ENCODE results near the gene ALOX12B. TPM values are rescaled to one million over a fixed set of nuclear protein-coding genes. Genes with fewer than 3 reads are reported as not detected.

The ALOX12B gene
- total and polyA plus RNA-seq, 2 donors (not counting 3 experiments of a cell fraction or from before 2014, with no cell fraction given), result not detected

DNA sequence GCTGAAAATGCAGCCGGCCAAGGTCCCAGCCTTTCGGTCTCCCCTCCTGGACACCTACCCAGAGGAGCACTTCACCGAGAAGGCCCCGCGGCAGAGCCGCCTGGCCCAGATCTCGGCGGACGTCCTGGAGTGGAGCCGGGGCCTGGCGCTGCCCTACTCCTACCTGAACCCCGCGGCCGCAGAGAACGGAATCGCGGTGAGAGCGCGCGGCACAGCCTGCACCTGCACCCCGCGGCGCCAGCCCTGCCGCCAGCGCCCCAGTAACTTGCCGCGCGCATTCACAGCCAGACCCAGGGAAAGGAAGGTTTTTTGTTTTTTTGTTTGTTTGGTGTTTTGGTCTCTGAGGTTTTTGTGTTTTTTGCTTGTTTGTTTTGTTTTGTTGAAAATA, 15.2 kb downstream of the ALOX12B start:
- intact Hi-C loops (cut with micrococcal nuclease), result no loop called here
- BruUV-seq (replicated peaks), result no TSS peak
- POLR2A ChIA-PET, result no interaction called here

More for the DNA sequence above, 15.2 kb downstream of the ALOX12B start:
- Histone ChIP-seq H3K4me2 (ENCODE audit: insufficient read depth, low read length) (no peak overlapping the region), H4K20me1 (replicated peaks; ENCODE audit: control insufficient read depth, extremely low read depth, insufficient read depth, low read length) (no peaks in the 10 kb centered on the region), H3K27ac (ENCODE audit: insufficient read depth, low read depth, low read length) (no peak overlapping the region), H3K36me3 (ENCODE audit: control insufficient read depth in 2 of 2, extremely low read depth in 1 of 2, insufficient read depth in 2 of 2, low read length in 2 of 2) (no peaks in the 10 kb centered on the region), H3K4me3 (replicated peaks in 1 of 3; ENCODE audit: insufficient read depth in 1 of 3, low read depth in 1 of 3, low read length in 3 of 3) (no peak overlapping the region), H2AFZ (ENCODE audit: low read depth, low read length) (no peak overlapping the region), H3K79me2 (ENCODE audit: control insufficient read depth, insufficient read depth, low read length) (no peaks in the 10 kb centered on the region), H3K27me3 (ENCODE audit: control insufficient read depth in 2 of 2, insufficient read depth in 2 of 2, low read length in 2 of 2) (peaks cover 35 to 38% of the 10 kb centered on the region in 2 experiments), H3K9me1 (replicated peaks; ENCODE audit: control insufficient read depth, extremely low read depth, insufficient read depth, low read length) (no peaks in the 10 kb centered on the region), H3K9me3 (replicated peaks; ENCODE audit: control insufficient read depth, insufficient read depth, low read length) (no peaks in the 10 kb centered on the region), H3K4me1 (ENCODE audit: control insufficient read depth, extremely low read depth, insufficient read depth, low read length) (no peaks in the 10 kb centered on the region), H3K9ac (replicated peaks; ENCODE audit: extremely low read depth, insufficient read depth, low read length) (no peak overlapping the region)
- dilution Hi-C loops (cut with MboI; ENCODE audit: extremely low pct_ligation_motif_present, low sequenced_read_pairs), result no loop called here
- TF ChIP-seq GATA2 (IDR thresholded peaks at IDR 0.05; ENCODE audit: insufficient read depth, insufficient read length, low read depth, low read length), result no peak
- TF ChIP-seq MYC (IDR thresholded peaks at IDR 0.05; ENCODE audit: low read depth, low read length), result no peak
- TF ChIP-seq POLR2A (IDR thresholded peaks at IDR 0.05; ENCODE audit: low read depth, low read length), result no peak
- TF ChIP-seq JUN (IDR thresholded peaks at IDR 0.05; ENCODE audit: borderline replicate concordance, insufficient read depth, insufficient read length, low read depth), result no peak
- no peak for TF ChIP-seq FOS (IDR thresholded peaks at IDR 0.05; ENCODE audit: borderline replicate concordance, insufficient read depth, low read length)
- TF ChIP-seq, protein P1, sequence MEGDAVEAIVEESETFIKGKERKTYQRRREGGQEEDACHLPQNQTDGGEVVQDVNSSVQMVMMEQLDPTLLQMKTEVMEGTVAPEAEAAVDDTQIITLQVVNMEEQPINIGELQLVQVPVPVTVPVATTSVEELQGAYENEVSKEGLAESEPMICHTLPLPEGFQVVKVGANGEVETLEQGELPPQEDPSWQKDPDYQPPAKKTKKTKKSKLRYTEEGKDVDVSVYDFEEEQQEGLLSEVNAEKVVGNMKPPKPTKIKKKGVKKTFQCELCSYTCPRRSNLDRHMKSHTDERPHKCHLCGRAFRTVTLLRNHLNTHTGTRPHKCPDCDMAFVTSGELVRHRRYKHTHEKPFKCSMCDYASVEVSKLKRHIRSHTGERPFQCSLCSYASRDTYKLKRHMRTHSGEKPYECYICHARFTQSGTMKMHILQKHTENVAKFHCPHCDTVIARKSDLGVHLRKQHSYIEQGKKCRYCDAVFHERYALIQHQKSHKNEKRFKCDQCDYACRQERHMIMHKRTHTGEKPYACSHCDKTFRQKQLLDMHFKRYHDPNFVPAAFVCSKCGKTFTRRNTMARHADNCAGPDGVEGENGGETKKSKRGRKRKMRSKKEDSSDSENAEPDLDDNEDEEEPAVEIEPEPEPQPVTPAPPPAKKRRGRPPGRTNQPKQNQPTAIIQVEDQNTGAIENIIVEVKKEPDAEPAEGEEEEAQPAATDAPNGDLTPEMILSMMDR (IDR thresholded peaks at IDR 0.05; ENCODE audit: extremely low read depth in 1 of 2, insufficient read depth in 1 of 2, low read depth in 1 of 2, low read length in 2 of 2), result no peak
- no peak for TF ChIP-seq POLR2AphosphoS5 (IDR thresholded peaks at IDR 0.05; ENCODE audit: insufficient read depth, low read depth, low read length)
- TF ChIP-seq, protein P2, sequence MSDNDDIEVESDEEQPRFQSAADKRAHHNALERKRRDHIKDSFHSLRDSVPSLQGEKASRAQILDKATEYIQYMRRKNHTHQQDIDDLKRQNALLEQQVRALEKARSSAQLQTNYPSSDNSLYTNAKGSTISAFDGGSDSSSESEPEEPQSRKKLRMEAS (IDR thresholded peaks at IDR 0.05; ENCODE audit: insufficient read depth, insufficient read length), result no peak
- TF ChIP-seq EZH2 (IDR thresholded peaks at IDR 0.05; ENCODE audit: borderline replicate concordance, low read depth, low read length, severe bottlenecking), result no peak
- FAIRE-seq (no peak), DNase-seq (ENCODE audit: low read depth, low spot score) (no peak)
- CTCF ChIA-PET, result interaction anchor here (1.5 to 4.7 kb wide), 3 partner anchors 12 to 83 kb away, joined by 4 to 73 read pairs (median 6); no protein-coding TSS in a partner anchor
